SK-N-DZ (cell line): ENCODE results near the gene FLII.
A peak's percentile ranks its signal among the peaks of the same experiment; 100 is the strongest.
"Not testable (repeated sequence)": the region's sequence is repeated elsewhere in the genome, so short reads cannot be mapped to it uniquely, and the experiment has no call there.

Experiments
- DNase-seq: peaks from one replicate; pipeline ENCODE4 v3.0.0-alpha.2; 2015; ENCODE audit warnings: low spot score

The FLII gene

GRCh38 chr17:18224053-18224386 is 34.5 kb downstream of the FLII start:
- no peak for DNase-seq

- DNase-seq, result no peak
These were observed 39.7 kb downstream of the FLII start for GRCh38 chr17:18218756-18219415.

GRCh38 chr17:18217412-18218015 is 41.0 kb downstream of the FLII start:
- DNase-seq, result peak; percentile 78

- DNase-seq, result not testable (repeated sequence)
These were observed 41.6 kb downstream of the FLII start for GRCh38 chr17:18216906-18217305.

DNA sequence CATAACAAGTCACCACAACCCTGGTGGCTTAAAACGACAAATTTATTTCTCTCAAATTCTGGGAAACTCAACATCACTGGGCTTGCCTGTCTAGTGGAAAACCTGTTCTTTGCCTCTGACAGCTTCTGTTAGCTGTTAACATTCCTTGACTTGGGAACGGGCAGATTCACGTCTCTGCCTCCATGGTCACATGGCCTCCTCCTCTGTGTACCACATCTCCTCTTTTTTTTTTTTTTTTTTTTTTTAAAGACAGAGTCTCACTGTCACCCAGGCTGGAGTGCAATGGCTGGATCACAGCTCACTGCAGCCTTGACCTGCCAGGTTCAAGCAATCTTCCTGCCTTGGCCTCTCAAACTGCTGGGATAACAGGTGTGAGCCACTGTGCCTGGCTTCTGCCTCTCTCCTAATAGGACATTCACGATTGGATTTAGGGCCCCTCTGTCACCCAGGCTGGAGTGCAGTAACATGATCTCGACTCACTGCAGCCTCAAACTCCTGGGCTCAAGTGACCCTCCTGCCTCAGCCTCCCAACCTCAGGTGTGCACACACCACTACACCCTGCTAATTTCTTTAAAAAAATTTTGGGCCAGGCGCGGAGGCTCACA is 44.8 kb downstream of the FLII start:
- no peak for DNase-seq

- no peak for DNase-seq
These were observed 50.4 kb downstream of the FLII start for GRCh38 chr17:18208092-18208491.

- no peak for DNase-seq
These were observed 51.6 kb downstream of the FLII start for GRCh38 chr17:18206962-18207361.

DNA sequence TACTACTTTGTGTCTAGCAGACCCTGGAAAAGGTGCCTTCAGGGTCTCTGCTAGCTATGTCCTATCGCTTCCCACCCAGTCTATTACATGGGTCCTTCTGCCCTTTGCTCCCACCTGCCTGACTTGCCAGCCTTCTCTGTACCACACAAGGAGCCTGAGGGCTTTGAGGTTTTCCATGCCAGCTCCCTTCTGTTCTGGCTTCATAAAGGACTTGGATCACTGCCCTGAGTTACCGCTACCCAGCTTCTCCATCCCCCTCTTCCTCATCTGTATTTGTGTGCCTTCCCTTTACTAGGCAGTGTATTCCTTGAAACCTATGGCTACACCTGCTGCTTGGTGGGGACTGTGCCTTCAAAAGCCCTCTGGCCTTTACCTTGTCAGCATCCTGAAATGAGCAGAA is 52.7 kb downstream of the FLII start:
- no peak for DNase-seq

DNA sequence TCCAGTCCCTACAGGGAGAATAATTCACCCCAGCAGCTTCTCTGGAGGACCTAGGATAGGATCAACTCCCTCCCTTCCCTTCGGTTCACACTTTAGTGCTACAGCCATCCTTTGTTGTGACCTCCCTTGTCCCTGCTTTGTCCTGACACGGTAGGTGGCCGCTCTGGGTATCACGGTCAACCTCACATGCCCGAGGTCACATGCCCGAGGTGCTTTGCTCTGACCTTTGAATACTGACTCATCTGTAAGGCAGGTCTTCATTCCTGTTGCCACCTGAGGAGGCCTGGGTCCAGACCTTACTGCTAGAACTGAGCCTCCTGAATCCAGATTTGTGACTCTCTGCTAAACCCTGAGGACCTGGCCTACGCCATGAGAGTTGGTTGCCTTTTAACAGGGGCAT is 55.2 kb downstream of the FLII start:
- no peak for DNase-seq

GRCh38 chr17:18201108-18201507 is 57.4 kb downstream of the FLII start:
- no peak for DNase-seq

GRCh38 chr17:18198530-18198929 is 60.0 kb downstream of the FLII start:
- DNase-seq, result no peak

GRCh38 chr17:18197535-18198194 is 60.9 kb downstream of the FLII start:
- no peak for DNase-seq

GRCh38 chr17:18195246-18195645 is 63.3 kb downstream of the FLII start:
- DNase-seq, result no peak
